Heart right ventricle (tissue), 16 donors: ENCODE data around the gene RUBCNL. TPM values are rescaled to one million over a fixed set of nuclear protein-coding genes. Genes with fewer than 3 reads are reported as not detected.

Experiments
- ATAC-seq, 8 donors: fragments of 200-7000 bp; cut with Tn5 transposase; one replicate each; pipeline ENCODE4 v1.9.1; 2020; ENCODE audit warnings: mild to moderate bottlenecking in 8 of 8, moderate library complexity in 8 of 8, moderate number of reproducible peaks in 1 of 8
- DNase-seq, 2 donors: peaks; one replicate each; pipeline ENCODE4 v3.0.0-alpha.2; 2020
- H3K27ac ChIP-seq, 10 donors: fragments of 200-600 bp; sonication (generic) in 2 of 10; one replicate each; pipeline versions ENCODE4 v1.5.0 to v1.8.0; 2020 to 2022; ENCODE audit warnings: mild to moderate bottlenecking in 3 of 10
- H3K27me3 ChIP-seq, 7 donors: fragments of 200-600 bp; one replicate each; pipeline ENCODE4 v1.8.0; 2021 to 2022; ENCODE audit warnings: mild to moderate bottlenecking in 2 of 7
- H3K36me3 ChIP-seq, 9 donors: fragments of 200-600 bp; sonication (generic) in 1 of 9; one replicate each; pipeline versions ENCODE4 v1.5.0 to v1.8.0; 2020 to 2022; ENCODE audit warnings: mild to moderate bottlenecking in 2 of 9
- H3K4me1 ChIP-seq, 9 donors: fragments of 200-600 bp; sonication (generic) in 1 of 9; one replicate each; pipeline versions ENCODE4 v1.5.0 to v1.8.0; 2020 to 2022; ENCODE audit warnings: mild to moderate bottlenecking in 4 of 9
- H3K4me3 ChIP-seq, 10 donors: fragments of 200-600 bp; sonication (generic) in 2 of 10; one replicate each; pipeline versions ENCODE4 v1.5.0 to v1.8.0; 2020 to 2022; ENCODE audit warnings: mild to moderate bottlenecking in 7 of 10, moderate library complexity in 2 of 10
- H3K9me3 ChIP-seq, 11 donors: fragments of 200-600 bp in 10 of 11; sonication (generic) in 2 of 11; one replicate each; pipeline versions ENCODE4 v1.5.0 to v1.8.0; 2013 to 2022; ENCODE audit warnings: mild to moderate bottlenecking in 2 of 11, control low read depth in 1 of 11, moderate library complexity in 1 of 11
- WGBS, 2 donors: extraction: QIAGEN DNeasy Blood & Tissue Kit; methylation state at CpG; one replicate each; pipeline ENCODE4 v1.1.7; 2013; ENCODE audit warnings: inconsistent platforms in 1 of 2; 5-methylcytosine and 5-hydroxymethylcytosine counted together
- intact Hi-C, 10 donors: fragments of 100-400 bp; cut with DNase I; formaldehyde crosslinking; loops; one replicate each; pipeline versions ENCODE4 v1.11.1 to v1.14.2; 2022
- polyA plus RNA-seq, 2 donors: library from polyadenylated mRNA; stranded (reverse); fragments of 200-250 nt; gene quantifications; one replicate each; pipeline ENCODE4 v1.2.3, GENCODE V29; 2013
- total RNA-seq, 10 donors: library from RNA; stranded (reverse); fragmentation: NEBNext Ultra II Directional in 3 of 10; extraction: Animal tissue kit (Norgen Biotek cat#: 25700) in 3 of 10; gene quantifications; one replicate each; pipeline versions ENCODE4 v1.2.1 to v1.2.4, GENCODE V29; 2021 to 2023
- TF ChIP-seq, protein P1 (sequence below), 9 donors: fragments of 200-600 bp; sonication (generic) in 2 of 9; IDR thresholded peaks; one replicate each; pipeline versions ENCODE4 v1.5.0 to v1.8.0; 2021 to 2022; ENCODE audit warnings: antibody characterized with exemption in 9 of 9, mild to moderate bottlenecking in 5 of 9, moderate library complexity in 1 of 9
- donor health status: Arrhythmogenic right ventricular cardiomyopathy.
- donor health status: ischemic (EF 13 %, LVEDD 7.1; RV severe dilation, severe dysfunction).
- donor health status: healthy with polysubstance abuse.
- donor health status: DM: no; HTN: yes; CAD: no.
- donor health status: DM: no; HTN: no; CAD: no.
- donor health status: ischemic (EF 25% LVEDD 6.9; RV normal size, moderate dysfunction).
- donor health status: ischemic (EF 25% LVEDD 5.7; RV mildly dilated, moderate dysfunction).
- donor health status: healthy.
- donor health status: DM: yes; HTN: yes; CAD: no.
- donor health status: Ischemic cardiomyopathy.
- donor health status: ischemic (EF 35%, LVEDD 5.7; RV mildly dilated, moderate dysfunction).
- donor health status: nonischemic (EF 11% LVEDD 7.7; RV severe dilation, severe dysfunction).
- donor health status: DM: yes; HTN: yes; CAD: no.
- donor health status: PGD.
- donor health status: ischemic (EF 29% LVEDD 5.4; RV normal size, mild dysfunction).
- donor health status: nonischemic (EF 23%, LVEDD 6.1; RV moderate dilation, normal function).

RUBCNL gene
- total and polyA plus RNA-seq, 12 donors: 0.17 to 2.8 (median 0.59) TPM

DNA sequence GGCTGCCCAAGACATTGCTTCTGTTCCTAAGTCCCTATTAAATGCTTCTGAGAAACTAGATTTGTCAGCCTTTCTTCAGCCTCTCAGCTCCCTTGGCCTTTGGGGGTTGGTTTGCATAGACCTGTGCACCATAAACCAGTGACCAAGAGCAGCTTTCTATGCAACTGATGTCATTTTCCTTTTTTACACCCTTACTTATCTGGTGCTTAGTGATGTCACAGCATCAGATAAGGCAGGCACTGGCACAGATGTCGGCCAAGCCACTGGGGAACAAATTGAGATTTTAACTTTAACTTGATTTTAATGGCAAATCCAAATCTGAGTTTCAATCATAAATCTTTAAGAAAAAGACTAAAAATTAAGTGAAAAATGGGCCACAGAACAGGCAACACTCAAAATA lies 59.8 kb downstream of the RUBCNL start:
- no peak overlapping the region for H3K27ac ChIP-seq

DNA sequence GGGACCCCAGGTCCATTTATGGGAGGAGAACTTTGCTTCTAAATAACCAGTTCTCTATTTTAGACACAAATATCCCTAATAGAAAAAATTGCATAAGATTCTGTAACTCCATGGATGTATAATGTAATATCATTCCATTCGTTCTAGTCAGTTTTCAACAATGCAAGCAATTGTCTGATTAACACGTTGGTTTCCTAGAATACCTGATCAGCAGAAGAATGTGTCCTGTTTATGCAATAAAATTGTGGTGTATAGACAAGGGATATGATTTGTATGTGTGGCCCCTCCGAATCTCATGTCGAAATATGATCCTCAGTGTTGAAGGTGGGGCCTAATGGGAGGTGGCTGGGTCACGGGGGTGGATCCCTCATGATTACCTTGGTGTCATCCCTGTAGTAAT lies 62.1 kb downstream of the RUBCNL start:
- TF ChIP-seq, protein P1, sequence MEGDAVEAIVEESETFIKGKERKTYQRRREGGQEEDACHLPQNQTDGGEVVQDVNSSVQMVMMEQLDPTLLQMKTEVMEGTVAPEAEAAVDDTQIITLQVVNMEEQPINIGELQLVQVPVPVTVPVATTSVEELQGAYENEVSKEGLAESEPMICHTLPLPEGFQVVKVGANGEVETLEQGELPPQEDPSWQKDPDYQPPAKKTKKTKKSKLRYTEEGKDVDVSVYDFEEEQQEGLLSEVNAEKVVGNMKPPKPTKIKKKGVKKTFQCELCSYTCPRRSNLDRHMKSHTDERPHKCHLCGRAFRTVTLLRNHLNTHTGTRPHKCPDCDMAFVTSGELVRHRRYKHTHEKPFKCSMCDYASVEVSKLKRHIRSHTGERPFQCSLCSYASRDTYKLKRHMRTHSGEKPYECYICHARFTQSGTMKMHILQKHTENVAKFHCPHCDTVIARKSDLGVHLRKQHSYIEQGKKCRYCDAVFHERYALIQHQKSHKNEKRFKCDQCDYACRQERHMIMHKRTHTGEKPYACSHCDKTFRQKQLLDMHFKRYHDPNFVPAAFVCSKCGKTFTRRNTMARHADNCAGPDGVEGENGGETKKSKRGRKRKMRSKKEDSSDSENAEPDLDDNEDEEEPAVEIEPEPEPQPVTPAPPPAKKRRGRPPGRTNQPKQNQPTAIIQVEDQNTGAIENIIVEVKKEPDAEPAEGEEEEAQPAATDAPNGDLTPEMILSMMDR (IDR thresholded peaks at IDR 0.05): no peak
- intact Hi-C loops: no loop called here
- DNase-seq: no peak

More for the DNA sequence above, 59.8 kb downstream of the RUBCNL start:
- DNase-seq (no peak), ATAC-seq (no peak)
- Histone ChIP-seq H3K4me3 (no peak overlapping the region), H3K36me3 (no peaks in the 10 kb centered on the region), H3K9me3 (no peaks in the 10 kb centered on the region), H3K4me1 (no peaks in the 10 kb centered on the region), H3K27me3 (peaks cover 0 to 22% (median 4%) of the 10 kb centered on the region in 7 donors)
- TF ChIP-seq, protein P1 (IDR thresholded peaks at IDR 0.05): no peak
- 25 to 26% methylated on average over 1 of the region's 1 CpG for WGBS, 2 donors
- intact Hi-C loops: no loop called here

GRCh38 chr13:46321494-46322225 lies 65.4 kb downstream of the RUBCNL start:
- ATAC-seq (peak in 5 of 8 donors; percentile 23 to 67 (median 55)), DNase-seq (peak; percentile 29 to 34)
- intact Hi-C loops: no loop called here
- Histone ChIP-seq H3K4me3 (peak overlapping the region in 1 of 10 donors; percentile 15), H3K27me3 (peaks cover 0 to 13% (median 4%) of the 10 kb centered on the region in 7 donors), H3K36me3 (no peaks in the 10 kb centered on the region), H3K4me1 (peaks cover 0 to 22% (median 0%) of the 10 kb centered on the region in 9 donors), H3K27ac (peak overlapping the region in 1 of 10 donors; percentile 65), H3K9me3 (no peaks in the 10 kb centered on the region)
- WGBS, 2 donors: 58 to 60% methylated on average over 17 of the region's 17 CpGs
- TF ChIP-seq, protein P1 (IDR thresholded peaks at IDR 0.05): peak; percentile 30 to 81 (median 63)

More for the DNA sequence above, 62.1 kb downstream of the RUBCNL start:
- peaks cover 0 to 19% (median 4%) of the 10 kb centered on the region in 7 donors for H3K27me3 ChIP-seq
- no peak overlapping the region for H3K4me3 ChIP-seq
- WGBS, 2 donors: 77% methylated on average over 5 of the region's 5 CpGs
- no peaks in the 10 kb centered on the region for H3K36me3 ChIP-seq
- no peaks in the 10 kb centered on the region for H3K9me3 ChIP-seq
- no peak for ATAC-seq
- H3K27ac ChIP-seq: no peak overlapping the region
- peaks cover 0 to 16% (median 0%) of the 10 kb centered on the region in 9 donors for H3K4me1 ChIP-seq

GRCh38 chr13:46320821-46321220 lies 66.2 kb downstream of the RUBCNL start:
- Histone ChIP-seq H3K27me3 (peaks cover 0 to 13% (median 4%) of the 10 kb centered on the region in 7 donors), H3K27ac (peak overlapping the region in 1 of 10 donors; percentile 65), H3K4me1 (peaks cover 0 to 22% (median 0%) of the 10 kb centered on the region in 9 donors), H3K9me3 (no peaks in the 10 kb centered on the region), H3K36me3 (no peaks in the 10 kb centered on the region), H3K4me3 (peak overlapping the region in 1 of 10 donors; percentile 15)
- WGBS, 2 donors: 69 to 78% methylated on average over 4 of the region's 4 CpGs
- ATAC-seq: peak in 2 of 8 donors; percentile 20 to 35
- intact Hi-C loops: no loop called here
- TF ChIP-seq, protein P1 (IDR thresholded peaks at IDR 0.05): no peak
- no peak for DNase-seq
